ENCODE measurements around the gene SPAG4.

The SPAG4 gene

GRCh38 chr20:35602851-35603495 lies 12.7 kb upstream of the SPAG4 start:
- Histone ChIP-seq H3K36me3 (ENCODE audit: control insufficient read depth in 2 of 2, insufficient read depth in 1 of 2, low read length in 2 of 2) (no peaks in the 10 kb centered on the region), H3K9me3 (ENCODE audit: control insufficient read depth, insufficient read depth, low read depth, low read length) (no peaks in the 10 kb centered on the region), H3K4me1 (ENCODE audit: control insufficient read depth, insufficient read depth, low read length) (no peaks in the 10 kb centered on the region), H3K4me3 (ENCODE audit: low read depth, low read length) (no peak overlapping the region), H3K27ac (ENCODE audit: extremely low read depth, low read depth, low read length) (no peak overlapping the region)
- ChIA-PET CTCF (interaction anchor here (0.6 kb wide), 1 partner anchor 34 kb away, joined by 4 read pairs; no protein-coding TSS in a partner anchor), POLR2A (interaction anchor here (0.8 to 2.6 kb wide), 2 partner anchors 13 to 16 kb away, joined by 3 to 10 read pairs; partner anchors contain the start of gene SPAG4)
- TF ChIP-seq GFI1B (tag by site-specific recombination; IDR thresholded peaks at IDR 0.05) (no peak), SALL2 (tag by site-specific recombination; IDR thresholded peaks at IDR 0.05; ENCODE audit: borderline replicate concordance) (no peak), ZNF354C (tag by site-specific recombination; IDR thresholded peaks at IDR 0.05; ENCODE audit: borderline replicate concordance, low read depth) (no peak), ZNF155 (tag by site-specific recombination; IDR thresholded peaks at IDR 0.05) (no peak)

- no peak for TF ChIP-seq ZNF580 (tag by site-specific recombination; IDR thresholded peaks at IDR 0.05)
- TF ChIP-seq ZNF768 (tag by site-specific recombination; IDR thresholded peaks at IDR 0.05): no peak
- TF ChIP-seq ZNF701 (tag by site-specific recombination; IDR thresholded peaks at IDR 0.05): no peak
- TF ChIP-seq ZNF223 (tag by site-specific recombination; IDR thresholded peaks at IDR 0.05): no peak
- no peak for TF ChIP-seq ZNF10 (tag by site-specific recombination; IDR thresholded peaks at IDR 0.05)
- TF ChIP-seq ZNF670 (tag by site-specific recombination; IDR thresholded peaks at IDR 0.05; ENCODE audit: low read depth): no peak
- no peak for TF ChIP-seq ZNF792 (tag by site-specific recombination; IDR thresholded peaks at IDR 0.05)
- TF ChIP-seq ZNF707 (tag by site-specific recombination; IDR thresholded peaks at IDR 0.05): no peak
- no peak for TF ChIP-seq ZNF514 (tag by site-specific recombination; IDR thresholded peaks at IDR 0.05)
- TF ChIP-seq ZNF623 (tag by site-specific recombination; IDR thresholded peaks at IDR 0.05): no peak
- TF ChIP-seq PRDM10 (tag by site-specific recombination; IDR thresholded peaks at IDR 0.05): no peak
- TF ChIP-seq ZNF311 (tag by site-specific recombination; IDR thresholded peaks at IDR 0.05; ENCODE audit: borderline replicate concordance): no peak
- TF ChIP-seq ZNF248 (tag by site-specific recombination; IDR thresholded peaks at IDR 0.05): no peak
- TF ChIP-seq OVOL3 (tag by site-specific recombination; IDR thresholded peaks at IDR 0.05): no peak
- TF ChIP-seq ZNF184 (tag by site-specific recombination; IDR thresholded peaks at IDR 0.05): no peak
- TF ChIP-seq ZNF776 (tag by site-specific recombination; IDR thresholded peaks at IDR 0.05; ENCODE audit: borderline replicate concordance): no peak
- no peak for TF ChIP-seq ZNF785 (tag by site-specific recombination; IDR thresholded peaks at IDR 0.05)
- no peak for TF ChIP-seq ZNF48 (tag by site-specific recombination; IDR thresholded peaks at IDR 0.05)
- no peak for TF ChIP-seq GLI4 (tag by site-specific recombination; IDR thresholded peaks at IDR 0.05)
- ChIA-PET CTCF (interaction anchor here (0.6 to 0.7 kb wide), 5 partner anchors 8 to 35 kb away, joined by 3 to 4 read pairs (median 3); partner anchors contain the start of gene SPAG4), POLR2A (interaction anchor here (2.6 kb wide), 1 partner anchor 12 kb away, joined by 10 read pairs; the partner anchor contains the start of gene SPAG4)
- Histone ChIP-seq H3K4me3 (ENCODE audit: low read depth, low read length) (no peak overlapping the region), H3K36me3 (ENCODE audit: control insufficient read depth in 2 of 2, insufficient read depth in 1 of 2, low read length in 2 of 2) (no peaks in the 10 kb centered on the region), H3K9me3 (ENCODE audit: control insufficient read depth, insufficient read depth, low read depth, low read length) (no peaks in the 10 kb centered on the region), H3K27ac (ENCODE audit: extremely low read depth, low read depth, low read length) (no peak overlapping the region), H3K4me1 (ENCODE audit: control insufficient read depth, insufficient read depth, low read length) (no peaks in the 10 kb centered on the region)
Measured at GRCh38 chr20:35603695-35604448, 11.8 kb upstream of the SPAG4 start.
